Measurements from ENCODE around the gene SSX5.
"Not testable (repeated sequence)": the region's sequence is repeated elsewhere in the genome, so short reads cannot be mapped to it uniquely, and the experiment has no call there.

SSX5 gene

DNA sequence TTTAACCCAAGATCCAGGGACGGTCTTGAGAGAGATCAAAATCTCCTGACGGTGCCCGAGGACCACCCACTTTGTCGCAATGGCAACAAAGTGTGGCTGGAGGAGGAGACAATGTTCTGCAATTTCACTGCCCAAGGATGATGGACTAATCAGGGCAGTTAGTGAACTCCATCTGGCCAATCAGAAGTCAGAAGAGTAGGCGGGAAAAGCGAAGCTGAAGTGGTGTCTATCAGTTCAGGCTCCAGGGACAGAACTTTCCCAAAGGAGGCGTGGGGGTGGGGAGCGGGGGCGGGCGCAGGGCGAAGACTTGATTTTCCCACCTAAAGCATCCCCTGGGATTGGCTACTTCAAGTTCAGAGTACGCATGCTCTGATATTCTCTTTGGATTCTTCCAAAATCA is 40.6 kb downstream of the SSX5 start:
- no peak for DNase-seq (ENCODE audit: low spot score)
- in situ Hi-C loops (cut with MboI; ENCODE audit: low sequenced_read_pairs, unreplicated experiment) = no loop called here
- TF ChIP-seq, protein P1, sequence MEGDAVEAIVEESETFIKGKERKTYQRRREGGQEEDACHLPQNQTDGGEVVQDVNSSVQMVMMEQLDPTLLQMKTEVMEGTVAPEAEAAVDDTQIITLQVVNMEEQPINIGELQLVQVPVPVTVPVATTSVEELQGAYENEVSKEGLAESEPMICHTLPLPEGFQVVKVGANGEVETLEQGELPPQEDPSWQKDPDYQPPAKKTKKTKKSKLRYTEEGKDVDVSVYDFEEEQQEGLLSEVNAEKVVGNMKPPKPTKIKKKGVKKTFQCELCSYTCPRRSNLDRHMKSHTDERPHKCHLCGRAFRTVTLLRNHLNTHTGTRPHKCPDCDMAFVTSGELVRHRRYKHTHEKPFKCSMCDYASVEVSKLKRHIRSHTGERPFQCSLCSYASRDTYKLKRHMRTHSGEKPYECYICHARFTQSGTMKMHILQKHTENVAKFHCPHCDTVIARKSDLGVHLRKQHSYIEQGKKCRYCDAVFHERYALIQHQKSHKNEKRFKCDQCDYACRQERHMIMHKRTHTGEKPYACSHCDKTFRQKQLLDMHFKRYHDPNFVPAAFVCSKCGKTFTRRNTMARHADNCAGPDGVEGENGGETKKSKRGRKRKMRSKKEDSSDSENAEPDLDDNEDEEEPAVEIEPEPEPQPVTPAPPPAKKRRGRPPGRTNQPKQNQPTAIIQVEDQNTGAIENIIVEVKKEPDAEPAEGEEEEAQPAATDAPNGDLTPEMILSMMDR (IDR thresholded peaks at IDR 0.05; ENCODE audit: borderline replicate concordance, control extremely low read depth, extremely low read depth, insufficient read depth, missing control alignments) = no peak

DNA sequence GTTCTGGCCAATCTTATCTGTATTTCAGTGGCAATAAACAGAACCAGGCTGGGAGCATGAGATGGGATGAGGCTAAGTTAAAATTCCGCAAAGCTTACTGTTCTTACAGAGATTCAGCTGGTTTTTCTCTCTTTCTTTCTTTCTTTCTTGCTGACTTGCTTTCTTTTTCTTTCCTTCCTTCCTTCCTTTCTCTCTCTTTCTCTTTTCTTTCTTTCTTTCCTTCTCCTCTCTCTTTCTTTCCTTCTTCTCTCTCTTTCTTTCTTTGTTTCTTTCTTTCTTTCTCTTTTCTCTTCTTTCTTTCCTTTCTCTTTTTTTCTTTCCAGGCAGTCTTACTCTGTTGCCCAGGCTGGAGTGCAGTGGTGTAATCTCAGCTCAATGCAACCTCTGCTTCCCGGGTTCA is 41.8 kb downstream of the SSX5 start:
- in situ Hi-C loops (cut with MboI; ENCODE audit: low sequenced_read_pairs, unreplicated experiment) = no loop called here
- no peak for DNase-seq (ENCODE audit: low spot score)
- TF ChIP-seq, protein P1 (IDR thresholded peaks at IDR 0.05; ENCODE audit: borderline replicate concordance, control extremely low read depth, extremely low read depth, insufficient read depth, missing control alignments) = no peak

DNA sequence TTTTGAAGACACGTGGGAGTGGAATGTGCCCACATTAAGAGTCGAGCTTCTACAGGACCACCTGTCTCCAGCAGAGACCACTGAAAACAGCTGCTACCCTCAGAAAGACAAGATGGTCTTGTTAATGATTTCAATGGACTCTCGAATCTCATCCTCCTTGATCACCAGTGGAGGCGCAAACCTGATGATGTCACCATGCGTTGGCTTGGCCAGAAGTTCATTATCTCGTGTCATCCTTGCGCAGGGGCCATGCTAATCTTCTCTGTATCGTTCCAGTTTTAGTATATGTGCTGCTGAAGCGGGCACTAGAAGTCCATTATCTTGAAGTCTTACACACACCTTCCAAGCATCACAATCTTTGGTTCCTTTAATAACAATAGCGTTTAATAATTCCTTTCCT is 42.8 kb downstream of the SSX5 start:
- in situ Hi-C loops (cut with MboI; ENCODE audit: low sequenced_read_pairs, unreplicated experiment) = no loop called here
- DNase-seq (ENCODE audit: low spot score) = no peak
- TF ChIP-seq, protein P1 (IDR thresholded peaks at IDR 0.05; ENCODE audit: borderline replicate concordance, control extremely low read depth, extremely low read depth, insufficient read depth, missing control alignments) = no peak

DNA sequence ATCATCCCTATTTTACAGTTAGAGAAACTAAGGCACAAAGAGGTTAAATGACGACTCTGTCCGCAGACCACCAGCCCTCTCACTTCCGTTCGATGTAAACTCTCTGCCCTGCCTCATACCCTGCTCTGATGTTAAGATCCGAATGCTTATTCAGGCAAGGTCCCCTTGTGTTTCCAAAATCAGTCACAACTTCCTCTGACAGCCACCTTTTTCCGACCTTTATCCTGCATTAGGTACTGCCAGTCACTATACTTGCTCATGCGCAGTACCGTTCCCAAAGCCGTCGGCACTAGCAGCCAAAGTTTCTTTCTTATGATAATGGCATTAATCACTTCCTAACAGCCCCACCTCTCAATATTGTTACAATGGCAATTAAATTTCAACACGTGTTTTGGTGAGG is 53.9 kb downstream of the SSX5 start:
- not testable (repeated sequence) for DNase-seq (ENCODE audit: low spot score)

DNA sequence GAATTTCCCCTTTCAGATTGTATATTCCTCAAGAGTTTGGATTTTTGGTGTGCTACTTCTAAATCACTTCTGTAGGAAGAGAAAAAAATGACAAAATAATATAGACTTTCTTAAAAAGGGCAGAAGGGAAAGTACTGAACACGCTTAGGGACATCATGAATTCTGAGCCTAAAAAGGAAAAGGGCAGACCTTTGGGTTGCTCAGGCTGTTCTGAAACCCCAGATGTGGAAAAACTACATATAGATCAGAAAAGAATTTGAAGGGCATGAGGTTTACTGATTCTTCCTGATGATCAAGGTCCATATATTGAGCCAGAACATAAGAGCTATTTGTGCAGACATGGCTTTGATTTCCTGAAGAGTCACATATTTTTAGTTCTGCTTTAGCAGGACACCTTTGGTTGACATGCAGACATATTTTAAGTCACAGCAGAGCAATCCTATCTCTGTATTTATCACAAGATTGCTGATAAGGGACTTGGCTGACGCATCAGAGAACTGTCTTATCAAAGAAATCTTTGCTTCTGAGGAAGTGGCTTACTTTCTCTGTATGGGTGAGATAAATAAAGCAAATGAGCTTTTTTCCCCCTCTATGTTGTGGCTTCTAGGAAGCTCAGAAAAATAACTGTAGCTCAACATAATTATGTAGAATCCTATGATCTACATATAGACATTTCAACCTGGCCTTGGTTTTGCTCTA is 54.6 kb downstream of the SSX5 start:
- in situ Hi-C loops (cut with MboI; ENCODE audit: low sequenced_read_pairs, unreplicated experiment); DNase-seq (ENCODE audit: low spot score): not testable (repeated sequence)

More for the DNA sequence above, 53.9 kb downstream of the SSX5 start:
- in situ Hi-C loops (cut with MboI; ENCODE audit: low sequenced_read_pairs, unreplicated experiment) = not testable (repeated sequence)

DNA sequence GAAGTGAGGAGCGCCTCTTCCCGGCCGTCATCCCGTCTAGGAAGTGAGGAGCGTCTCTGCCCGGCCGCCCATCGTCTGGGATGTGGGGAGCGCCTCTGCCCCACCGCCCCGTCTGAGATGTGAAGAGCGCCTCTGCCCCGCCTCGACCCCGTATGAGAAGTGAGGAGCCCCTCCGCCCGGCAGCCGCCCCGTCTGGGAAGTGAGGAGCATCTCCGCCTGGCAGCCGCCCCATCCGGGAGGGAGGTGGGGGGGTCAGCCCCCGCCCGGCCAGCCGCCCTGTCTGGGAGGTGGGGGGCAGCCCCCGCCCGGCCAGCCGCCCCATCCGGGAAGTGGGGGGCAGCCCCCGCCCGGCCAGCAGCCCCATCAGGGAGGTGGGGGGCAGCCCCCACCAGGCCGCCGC is 57.5 kb downstream of the SSX5 start:
- DNase-seq (ENCODE audit: low spot score); in situ Hi-C loops (cut with MboI; ENCODE audit: low sequenced_read_pairs, unreplicated experiment): not testable (repeated sequence)

Measured in GM13976 (cell line).